ENCODE data around the gene CCDC12.
A peak's percentile ranks its signal among the peaks of the same experiment; 100 is the strongest.

CCDC12 gene

GRCh38 chr3:46903341-46904302 is 72.9 kb downstream of the CCDC12 start:
- no peak for DNase-seq

GRCh38 chr3:46902188-46902631 is 74.3 kb downstream of the CCDC12 start:
- no peak for DNase-seq

GRCh38 chr3:46901591-46902187 is 74.9 kb downstream of the CCDC12 start:
- no peak for DNase-seq

- no peak for DNase-seq
Observed at GRCh38 chr3:46901061-46901460, 75.5 kb downstream of the CCDC12 start.

GRCh38 chr3:46900356-46900755 is 76.2 kb downstream of the CCDC12 start:
- no peak for DNase-seq

- no peak for DNase-seq
Observed at GRCh38 chr3:46900007-46900292, 76.6 kb downstream of the CCDC12 start.

GRCh38 chr3:46899151-46900006 is 77.2 kb downstream of the CCDC12 start:
- no peak for DNase-seq

GRCh38 chr3:46898321-46899150 is 78.0 kb downstream of the CCDC12 start:
- DNase-seq, result no peak

- DNase-seq, result no peak
Observed at GRCh38 chr3:46897829-46898320, 78.7 kb downstream of the CCDC12 start.

- no peak for DNase-seq
Observed at GRCh38 chr3:46897031-46897430, 79.5 kb downstream of the CCDC12 start.

- no peak for DNase-seq
Observed at GRCh38 chr3:46896386-46896785, 80.2 kb downstream of the CCDC12 start.

GRCh38 chr3:46895761-46896160 is 80.8 kb downstream of the CCDC12 start:
- DNase-seq, result no peak

- DNase-seq, result no peak
Observed at GRCh38 chr3:46895204-46895660, 81.3 kb downstream of the CCDC12 start.

GRCh38 chr3:46894256-46894655 is 82.3 kb downstream of the CCDC12 start:
- no peak for DNase-seq

GRCh38 chr3:46893763-46894162 is 82.8 kb downstream of the CCDC12 start:
- no peak for DNase-seq

- no peak for DNase-seq
Observed at GRCh38 chr3:46893146-46893748, 83.3 kb downstream of the CCDC12 start.

- peak; percentile 62 for DNase-seq
Observed at GRCh38 chr3:46892285-46893145, 84.0 kb downstream of the CCDC12 start.

GRCh38 chr3:46891132-46891531 is 85.4 kb downstream of the CCDC12 start:
- no peak for DNase-seq

- DNase-seq, result no peak
Observed at GRCh38 chr3:46890132-46890531, 86.4 kb downstream of the CCDC12 start.

- no peak for DNase-seq
Observed at GRCh38 chr3:46889381-46890110, 87.0 kb downstream of the CCDC12 start.

Data from cortex of kidney (tissue), 1 donor.